Activated naive CD8-positive, alpha-beta T cell treated with anti-CD3 and anti-CD28 coated beads, Interleukin-2, amount 50 U/mL, for 16 hours (primary cell): Measurements from ENCODE around the gene CTTNBP2NL.

Experiments used
- DNase-seq: peaks from one replicate; pipeline ENCODE4 v3.0.0-alpha.2; 2020; ENCODE audit warnings: low read depth, low spot score

CTTNBP2NL gene, protein sequence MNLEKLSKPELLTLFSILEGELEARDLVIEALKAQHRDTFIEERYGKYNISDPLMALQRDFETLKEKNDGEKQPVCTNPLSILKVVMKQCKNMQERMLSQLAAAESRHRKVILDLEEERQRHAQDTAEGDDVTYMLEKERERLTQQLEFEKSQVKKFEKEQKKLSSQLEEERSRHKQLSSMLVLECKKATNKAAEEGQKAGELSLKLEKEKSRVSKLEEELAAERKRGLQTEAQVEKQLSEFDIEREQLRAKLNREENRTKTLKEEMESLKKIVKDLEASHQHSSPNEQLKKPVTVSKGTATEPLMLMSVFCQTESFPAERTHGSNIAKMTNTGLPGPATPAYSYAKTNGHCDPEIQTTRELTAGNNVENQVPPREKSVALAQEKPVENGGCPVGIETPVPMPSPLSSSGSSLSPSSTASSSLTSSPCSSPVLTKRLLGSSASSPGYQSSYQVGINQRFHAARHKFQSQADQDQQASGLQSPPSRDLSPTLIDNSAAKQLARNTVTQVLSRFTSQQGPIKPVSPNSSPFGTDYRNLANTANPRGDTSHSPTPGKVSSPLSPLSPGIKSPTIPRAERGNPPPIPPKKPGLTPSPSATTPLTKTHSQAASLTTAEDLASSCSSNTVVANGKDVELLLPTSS

DNA sequence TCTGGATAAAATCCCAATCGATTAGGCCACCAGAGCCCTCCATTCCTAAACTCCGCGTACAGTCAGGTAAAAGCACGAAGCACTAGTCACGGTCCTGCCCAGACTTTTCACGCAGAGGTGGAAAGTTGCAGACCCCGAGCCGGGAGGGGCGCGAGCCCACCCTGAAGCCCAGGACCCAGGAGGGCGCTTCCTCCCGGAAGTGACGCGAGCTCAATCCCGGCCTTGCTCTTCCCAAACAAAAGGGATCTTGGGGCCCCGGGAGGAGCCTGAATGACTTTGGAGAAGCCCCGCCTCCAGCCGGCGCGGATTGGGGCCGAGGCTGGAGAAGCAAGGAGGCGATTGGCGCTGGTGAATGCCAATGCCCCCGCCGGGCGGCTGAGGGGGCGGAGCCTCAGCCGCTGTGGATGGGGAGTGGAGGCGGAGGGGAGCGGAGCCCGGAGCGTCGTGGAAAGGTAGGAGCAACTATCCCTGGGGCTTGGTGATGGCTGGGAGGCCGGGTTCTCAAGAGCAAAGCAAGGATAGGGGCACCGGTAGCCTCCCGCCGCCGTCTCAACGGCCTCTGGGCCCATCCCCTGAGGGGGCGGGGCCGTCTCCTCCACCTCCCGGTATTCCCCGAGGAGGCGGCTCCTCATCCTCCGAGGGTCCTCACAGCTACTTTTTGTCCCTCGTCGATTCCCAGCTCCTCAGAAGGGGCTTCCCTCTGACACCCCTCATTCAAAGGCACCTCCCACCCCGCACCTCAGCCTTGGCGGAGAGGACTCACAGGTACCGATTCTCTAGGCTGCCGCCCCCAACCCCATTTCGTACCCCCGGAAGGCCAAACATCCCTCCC lies at the start of gene CTTNBP2NL:
TSS of gene CTTNBP2NL (plus strand) at position 394 of the 832 bp plus-strand sequence. CDS start 19,952 bp downstream, outside the sequence.
- peak; percentile 55 for DNase-seq

- no peak for DNase-seq
Measured at GRCh38 chr1:112346801-112347350, 49.1 kb upstream of the CTTNBP2NL start.

DNA sequence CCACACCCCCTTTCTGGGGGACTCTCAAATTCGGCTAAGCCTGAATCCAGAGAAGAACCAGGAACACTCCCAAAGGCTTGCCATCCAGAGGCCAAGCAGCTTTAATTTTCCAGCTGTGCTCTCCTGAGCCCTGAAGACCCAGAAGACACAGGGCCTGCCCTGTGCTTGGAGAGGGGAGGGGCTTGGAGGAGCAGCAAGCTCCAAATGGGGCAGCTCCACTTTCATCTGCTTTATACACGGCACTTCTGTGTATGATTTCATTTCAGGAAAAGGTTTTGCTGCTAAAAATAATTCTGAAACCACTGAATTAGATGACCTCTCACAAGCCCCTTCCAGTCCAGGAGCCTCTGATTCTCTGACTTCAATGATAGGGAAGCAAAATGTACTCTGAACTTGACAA lies 39.2 kb upstream of the CTTNBP2NL start:
- no peak for DNase-seq

- DNase-seq: no peak
Measured at GRCh38 chr1:112357467-112357866, 38.5 kb upstream of the CTTNBP2NL start.

DNA sequence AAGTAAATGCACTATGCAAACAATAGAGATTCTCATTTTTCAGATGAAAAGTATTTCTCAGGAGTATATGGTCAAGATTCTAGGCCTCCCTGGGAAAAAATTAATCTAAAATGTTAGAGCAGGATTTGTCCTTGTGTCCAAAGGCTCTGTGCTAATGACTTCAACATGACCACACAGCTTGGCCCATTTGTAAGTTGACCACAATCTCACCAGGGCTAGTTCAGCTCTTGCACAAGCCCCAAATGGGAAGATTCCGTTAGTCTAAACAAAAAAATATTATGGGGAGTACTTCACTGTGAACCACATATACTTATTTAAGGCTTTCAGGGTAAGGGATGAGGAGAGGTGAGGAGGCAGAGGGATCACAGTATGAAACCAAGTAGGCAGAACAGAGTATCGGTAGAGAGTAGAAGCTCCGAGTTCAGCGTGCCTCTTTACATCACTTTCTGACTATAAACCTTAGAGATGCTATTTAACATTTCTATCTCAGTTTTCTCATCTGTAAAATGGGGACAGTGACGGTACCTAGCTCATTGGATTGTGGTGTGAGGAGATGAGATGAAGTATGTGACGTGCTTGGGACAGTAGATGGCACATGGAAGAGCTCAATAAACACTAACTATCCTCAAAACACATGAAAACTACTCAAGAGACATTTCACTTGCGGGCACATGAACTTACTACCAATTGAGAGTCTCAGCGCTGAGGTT lies 37.8 kb upstream of the CTTNBP2NL start:
- DNase-seq: no peak

- DNase-seq: no peak
Measured at GRCh38 chr1:112358798-112359408, 37.1 kb upstream of the CTTNBP2NL start.

DNA sequence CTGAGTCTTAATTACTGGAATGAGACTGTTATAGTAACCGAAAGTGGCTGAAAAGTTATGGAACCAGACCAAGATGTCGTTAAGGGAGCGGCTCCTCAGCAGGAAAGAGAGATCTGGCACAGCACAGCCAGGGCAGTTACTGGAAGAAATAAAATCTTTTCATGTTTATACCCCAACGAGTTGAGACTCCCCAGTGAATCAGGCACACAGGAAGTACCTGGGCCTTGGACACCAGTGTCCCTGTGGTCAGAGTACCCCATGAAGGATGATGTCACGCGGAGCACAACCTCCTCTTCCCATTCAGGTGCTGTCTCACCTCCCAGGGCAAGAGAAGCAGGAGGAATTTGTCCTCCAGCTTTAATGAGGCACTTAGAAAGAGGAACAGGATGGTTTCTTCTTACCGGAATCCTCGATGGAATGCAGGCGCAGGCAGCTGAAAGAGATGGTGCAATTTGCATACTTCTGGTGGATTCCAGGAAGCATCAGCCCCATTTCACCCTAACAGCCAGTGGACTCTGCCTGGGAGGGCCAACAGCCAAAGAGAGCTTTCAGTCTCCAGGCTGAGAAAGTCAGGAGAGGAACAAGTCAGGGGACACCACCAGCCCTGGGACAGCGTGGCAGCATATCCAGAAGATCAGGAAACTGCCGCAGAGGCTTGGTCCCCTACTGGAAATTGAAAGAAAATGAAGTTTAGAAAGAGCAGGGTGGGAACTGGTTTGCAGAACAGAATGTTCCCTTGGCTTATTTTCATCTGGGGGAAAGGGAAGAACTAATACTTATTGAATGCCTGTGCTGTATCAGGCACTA lies 35.9 kb upstream of the CTTNBP2NL start:
- DNase-seq: no peak

GRCh38 chr1:112363636-112364035 lies 32.4 kb upstream of the CTTNBP2NL start:
- DNase-seq: no peak

DNA sequence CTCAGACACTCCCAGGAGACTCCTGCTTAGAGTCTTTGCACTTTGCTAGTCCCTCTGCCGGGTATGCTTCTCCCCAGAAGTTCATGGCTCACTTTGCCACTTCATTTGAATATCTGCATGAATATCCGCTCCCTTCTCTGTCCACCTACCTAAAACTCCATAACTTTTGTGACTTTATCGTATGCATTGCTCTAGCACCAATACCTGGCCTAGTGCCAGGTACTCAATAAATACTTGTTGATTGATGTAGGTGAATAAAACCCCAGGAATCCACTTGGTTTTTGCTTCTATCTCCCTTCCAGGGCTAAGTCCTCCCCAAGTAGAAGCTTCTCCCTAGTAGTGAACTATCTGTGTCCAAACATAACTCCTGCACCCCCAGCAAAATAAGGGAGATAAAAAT lies 27.8 kb upstream of the CTTNBP2NL start:
- no peak for DNase-seq

DNA sequence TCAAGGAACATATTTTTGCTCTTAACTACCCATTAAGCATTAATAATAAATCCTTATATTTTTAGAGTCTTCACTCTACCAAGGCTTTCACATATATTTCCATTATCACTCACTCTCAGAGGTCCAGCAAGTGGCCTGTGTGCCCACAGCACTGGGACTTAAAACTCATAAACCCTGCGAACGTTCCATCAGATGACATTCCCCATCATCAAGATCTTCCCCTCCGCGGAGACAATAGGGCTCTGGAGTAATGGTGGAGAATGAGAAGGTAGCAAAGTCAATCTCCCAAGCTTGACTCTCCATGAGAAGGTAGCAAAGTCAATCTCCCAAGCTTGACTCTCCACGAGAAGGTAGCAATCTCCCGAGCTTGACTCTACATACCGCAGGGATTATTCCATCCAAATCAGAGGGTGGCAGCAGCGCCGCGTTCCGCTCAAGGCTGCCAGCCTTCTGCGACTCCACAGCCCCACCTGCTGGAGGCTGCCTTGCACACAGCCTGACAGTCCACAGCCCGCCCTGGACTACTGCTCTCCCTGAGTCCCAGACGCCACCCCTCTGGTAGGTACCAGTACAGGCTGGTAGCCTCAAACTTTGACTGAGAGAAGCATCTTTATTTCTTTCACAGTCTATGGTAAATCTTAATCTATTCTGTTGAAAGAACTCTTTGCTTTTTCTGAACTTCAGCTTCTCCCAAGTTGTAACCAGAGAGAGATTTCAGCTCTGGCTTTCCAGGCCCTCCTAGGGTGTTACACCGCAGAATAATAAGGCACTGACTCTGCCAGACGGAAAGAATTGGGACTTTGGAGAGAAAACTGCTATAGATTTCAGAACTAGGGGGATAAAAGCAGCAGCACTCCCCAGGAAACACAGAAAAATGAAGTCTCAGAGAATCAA lies 26.4 kb upstream of the CTTNBP2NL start:
- DNase-seq: peak; percentile 62

GRCh38 chr1:112370996-112371395 lies 25.0 kb upstream of the CTTNBP2NL start:
- no peak for DNase-seq

DNA sequence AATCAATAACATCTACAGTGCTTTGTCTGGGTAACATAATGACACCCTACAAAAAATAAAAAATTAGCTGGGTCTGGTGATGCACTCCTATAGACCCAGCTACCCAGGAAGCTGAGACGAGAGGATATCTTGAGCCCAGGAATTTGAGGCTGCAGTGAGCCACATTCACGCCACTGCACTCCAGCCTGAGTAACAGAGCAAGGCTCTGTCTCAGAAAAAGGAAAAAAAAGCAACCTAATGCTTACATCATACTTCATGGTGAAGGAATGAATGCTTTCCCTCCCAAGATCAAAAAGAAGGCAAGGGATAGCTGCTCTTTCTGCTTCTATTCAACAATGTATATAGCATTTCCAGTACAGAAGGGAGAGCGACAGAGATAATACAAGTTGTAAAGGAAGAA lies 24.2 kb upstream of the CTTNBP2NL start:
- no peak for DNase-seq

DNA sequence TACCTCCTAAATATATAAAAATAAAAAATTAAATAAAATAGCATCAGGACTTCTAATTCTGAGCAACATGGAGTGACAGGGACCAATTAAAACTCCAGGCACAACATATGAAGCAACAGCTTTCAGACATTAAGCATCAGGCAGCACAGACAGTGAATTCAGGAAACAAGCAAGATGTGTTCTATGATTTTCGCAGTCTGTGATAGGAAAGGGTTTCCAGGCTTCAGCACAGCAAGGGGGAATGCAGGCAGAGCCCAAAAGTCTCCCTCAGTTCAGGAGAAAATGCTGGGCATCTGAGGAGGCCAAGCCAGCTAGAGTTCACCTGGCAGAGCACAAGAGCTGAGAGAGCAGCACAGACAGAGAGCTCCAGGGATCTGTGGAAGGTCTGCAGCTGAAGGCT lies 22.2 kb upstream of the CTTNBP2NL start:
- DNase-seq: no peak

DNA sequence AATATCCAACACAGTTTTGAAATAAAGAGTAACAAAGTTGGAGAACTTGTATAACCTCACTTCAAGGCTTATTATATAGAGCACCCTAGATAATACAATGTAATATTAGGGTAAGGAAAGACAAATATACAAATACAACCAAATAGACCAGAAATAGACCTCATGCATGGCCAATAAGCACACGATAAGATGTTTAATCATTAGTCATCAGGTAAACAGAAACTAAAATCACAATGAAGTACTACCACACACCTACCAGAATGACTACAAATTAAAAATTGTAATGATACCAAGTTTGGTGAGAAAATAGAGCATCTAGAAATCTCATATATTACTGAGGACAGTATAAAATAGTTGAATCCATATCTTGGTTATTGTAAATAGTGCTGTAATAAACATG lies 20.3 kb upstream of the CTTNBP2NL start:
- no peak for DNase-seq

DNA sequence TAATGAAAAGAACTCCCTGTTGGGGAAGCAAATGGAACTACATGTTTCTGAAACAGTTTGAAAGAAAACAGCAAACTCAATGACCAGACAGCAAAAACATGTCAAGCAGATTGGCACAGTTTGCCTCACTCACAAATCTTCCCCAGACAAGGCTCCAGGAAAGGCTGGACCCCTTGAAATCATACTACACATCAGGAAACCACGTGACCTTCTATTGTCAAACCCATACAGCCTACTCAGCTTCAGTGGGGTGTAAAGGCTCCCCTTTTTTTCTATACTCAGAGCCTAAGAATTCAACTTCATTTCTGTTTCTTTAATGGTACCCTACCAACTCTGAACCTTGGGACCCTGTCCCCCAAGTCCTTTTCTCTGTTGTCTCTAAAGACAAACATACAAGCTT lies 15.7 kb upstream of the CTTNBP2NL start:
- no peak for DNase-seq

GRCh38 chr1:112381324-112382076 lies 14.5 kb upstream of the CTTNBP2NL start:
- no peak for DNase-seq

DNA sequence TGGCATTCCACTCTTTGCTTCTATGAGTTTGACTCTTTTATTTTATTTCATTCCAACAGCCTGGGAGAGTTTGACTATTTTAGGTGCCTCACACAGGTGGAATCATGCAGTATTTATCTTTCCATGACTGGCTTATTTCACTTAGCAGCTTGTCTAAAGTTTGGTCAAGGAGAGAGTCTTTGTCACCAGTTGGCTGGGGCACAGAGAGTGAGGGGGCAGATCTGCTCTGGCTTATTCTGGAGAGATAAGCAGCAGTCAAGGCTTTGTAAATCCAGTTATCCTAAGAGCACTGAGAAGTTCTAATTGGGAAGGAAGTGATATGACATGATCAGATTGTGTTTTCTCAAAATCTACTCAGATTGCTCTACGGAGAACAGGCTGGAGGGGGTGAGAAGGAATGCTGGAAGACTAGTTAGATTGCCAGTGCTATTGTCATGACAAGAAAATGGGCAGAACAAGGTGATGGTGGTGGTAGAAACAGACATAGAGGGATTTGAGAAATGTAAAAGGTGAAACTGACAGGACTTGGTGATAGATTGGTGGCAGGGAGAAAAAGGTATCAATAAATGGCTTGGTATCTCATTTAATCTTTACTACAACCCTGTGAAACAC lies 12.1 kb upstream of the CTTNBP2NL start:
- no peak for DNase-seq
